Endothelial cell (in vitro differentiated cells): ENCODE measurements around the gene MYH7. TPM values are rescaled to one million over a fixed set of nuclear protein-coding genes. Genes with fewer than 3 reads are reported as not detected.
A peak's percentile ranks its signal among the peaks of the same experiment; 100 is the strongest.

Source experiments
- DNase-seq: peaks from one replicate; pipeline ENCODE4 v3.0.0; 2021; ENCODE audit warnings: low spot score
- H3K27ac Mint-ChIP-seq: one replicate; pipeline ENCODE4 v1.8.0; 2021; ENCODE audit warnings: mixed read lengths, inconsistent platforms; ENCODE audit not compliant: unreplicated experiment
- H3K27me3 Mint-ChIP-seq: one replicate; pipeline ENCODE4 v1.8.0; 2021; ENCODE audit warnings: mild to moderate bottlenecking, moderate library complexity, mixed read lengths, inconsistent platforms; ENCODE audit not compliant: unreplicated experiment
- H3K36me3 Mint-ChIP-seq: one replicate; pipeline ENCODE4 v1.8.0; 2021; ENCODE audit warnings: mild to moderate bottlenecking, low read depth, mixed read lengths, inconsistent platforms; ENCODE audit not compliant: unreplicated experiment
- H3K4me1 Mint-ChIP-seq: one replicate; pipeline ENCODE4 v1.8.0; 2021; ENCODE audit warnings: mild to moderate bottlenecking, mixed read lengths, inconsistent platforms; ENCODE audit not compliant: unreplicated experiment
- H3K4me3 Mint-ChIP-seq: one replicate; pipeline ENCODE4 v1.8.0; 2021; ENCODE audit warnings: mild to moderate bottlenecking, mixed read lengths, inconsistent platforms; ENCODE audit not compliant: unreplicated experiment
- H3K9me3 Mint-ChIP-seq: one replicate; pipeline ENCODE4 v1.8.0; 2021; ENCODE audit warnings: mixed read lengths, inconsistent platforms; ENCODE audit not compliant: unreplicated experiment
- CTCF ChIP-seq: fragments of 200-600 bp; sonication (generic); IDR thresholded peaks from one replicate; pipeline ENCODE4 v1.5.0; 2021; ENCODE audit warnings: antibody characterized with exemption; ENCODE audit not compliant: unreplicated experiment
- microRNA-seq: library from miRNA; unstranded; fragments of <30 nt; microRNA quantifications from one replicate; pipeline ENCODE4, GENCODE V29; 2020; ENCODE audit not compliant: unreplicated experiment
- total RNA-seq: library from RNA; stranded (reverse); fragmentation: NEBNext Ultra II Directional; extraction: Animal tissue kit (Norgen Biotek cat#: 25700); gene quantifications from one replicate; pipeline ENCODE4 v1.2.1, GENCODE V29; 2021; ENCODE audit not compliant: unreplicated experiment

MYH7 gene
- total RNA-seq, 1 donor from 2014 or later = 0.18 TPM

GRCh38 chr14:23365732-23366425 is 69.6 kb downstream of the MYH7 start:
- Mint-ChIP-seq H3K4me3 (no peak overlapping the region), H3K4me1 (peaks cover 26% of the 10 kb centered on the region), H3K36me3 (peaks cover 6% of the 10 kb centered on the region), H3K27ac (no peak overlapping the region), H3K9me3 (no peaks in the 10 kb centered on the region), H3K27me3 (peaks cover 20% of the 10 kb centered on the region)
- no peak for TF ChIP-seq CTCF
- peak; percentile 45 for DNase-seq

DNA sequence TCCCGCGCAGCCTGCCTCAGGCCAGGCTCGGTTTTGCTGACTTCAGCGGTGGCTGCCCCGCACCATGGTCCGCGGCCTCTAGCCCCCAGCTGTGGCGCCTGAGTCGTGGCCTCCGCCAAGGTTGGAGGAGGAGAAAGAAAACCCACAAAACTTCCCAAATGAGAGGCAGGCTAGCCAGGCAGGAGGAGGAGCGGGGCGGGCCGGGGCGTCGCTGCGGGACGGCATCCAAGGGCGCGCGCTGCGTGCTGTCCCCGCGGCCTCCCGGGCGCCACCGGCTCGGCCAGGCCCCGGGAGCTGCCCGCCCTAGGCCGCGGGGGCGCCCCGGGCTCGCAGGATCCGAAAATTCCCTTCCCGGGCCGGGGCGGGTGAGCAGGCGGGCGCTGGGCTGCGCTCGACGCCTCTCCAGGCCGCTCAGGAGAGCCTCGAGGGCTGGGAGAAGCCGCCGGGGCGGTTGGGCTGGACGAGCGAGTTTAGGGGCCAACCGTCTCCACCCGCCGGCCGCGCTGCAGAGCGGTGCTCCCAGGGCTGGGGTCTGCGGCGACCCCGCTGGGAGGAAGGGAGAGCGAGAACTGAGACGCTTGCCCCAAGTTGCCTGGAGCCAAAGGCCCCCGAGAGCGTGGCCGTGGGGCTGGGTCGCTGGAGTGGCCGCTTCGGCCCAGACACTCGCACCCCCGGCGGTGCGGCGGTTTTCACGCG is 70.3 kb downstream of the MYH7 start, which contains the start of gene EFS:
Gene EFS, minus strand, starts transcription at position 137 of the 696 bp plus-strand sequence. CDS start 147 bp downstream, outside the sequence.
- Mint-ChIP-seq H3K27ac (peak within 1 kb of the TSS; percentile 70), H3K4me3 (peak within 1 kb of the TSS; percentile 86), H3K4me1 (peaks cover 29% of the 10 kb centered on the region), H3K9me3 (no peaks in the 10 kb centered on the region), H3K36me3 (peaks cover 8% of the 10 kb centered on the region), H3K27me3 (peaks cover 22% of the 10 kb centered on the region)
- no peak for TF ChIP-seq CTCF
- DNase-seq = peak; percentile 35

- H3K4me3 Mint-ChIP-seq = peak overlapping the region; percentile 86
- DNase-seq = no peak
- H3K27me3 Mint-ChIP-seq = peaks cover 21% of the 10 kb centered on the region
- TF ChIP-seq CTCF = no peak
- H3K4me1 Mint-ChIP-seq = peaks cover 29% of the 10 kb centered on the region
- peak overlapping the region; percentile 70 for H3K27ac Mint-ChIP-seq
- peaks cover 8% of the 10 kb centered on the region for H3K36me3 Mint-ChIP-seq
- no peaks in the 10 kb centered on the region for H3K9me3 Mint-ChIP-seq
Observed at GRCh38 chr14:23364164-23365035, 71.1 kb downstream of the MYH7 start.

Small RNA genes within 50 kb of the gene (microRNA-seq; reads per million reads assigned to microRNA genes)
- gene MIR208A (5.1 reads per million, percentile 49 among the genes with 10 or more reads in this experiment), gene MIR208B (0.42 reads per million)

Other genes starting within 250 kb of the MYH7 start
- not detected for gene RNF212B, start 197.7 kb downstream of the MYH7 start, total RNA-seq
- gene HOMEZ, start 149.5 kb downstream of the MYH7 start, total RNA-seq = 21.7 TPM
- gene PPP1R3E, start 132.8 kb downstream of the MYH7 start, total RNA-seq = 8.4 TPM
- gene BCL2L2, start 128.8 kb downstream of the MYH7 start, total RNA-seq = 22.0 TPM
- gene PABPN1, start 114.2 kb downstream of the MYH7 start, total RNA-seq = 191 TPM
- gene SLC22A17, start 82.8 kb downstream of the MYH7 start, total RNA-seq = 35.3 TPM
- 17.8 TPM for gene EFS, start 70.5 kb downstream of the MYH7 start, total RNA-seq
- gene IL25, start 62.9 kb downstream of the MYH7 start, total RNA-seq = not detected
- gene CMTM5, start 58.6 kb downstream of the MYH7 start, total RNA-seq = 0.26 TPM
- gene MYH6, start 27.4 kb downstream of the MYH7 start, total RNA-seq = 1.6 TPM
- 37.7 TPM for gene NGDN, start 34.0 kb upstream of the MYH7 start, total RNA-seq
- gene ZFHX2, start 116.1 kb upstream of the MYH7 start, total RNA-seq = 12.7 TPM
- gene THTPA, start 120.6 kb upstream of the MYH7 start, total RNA-seq = 6.9 TPM
- 134 TPM for gene AP1G2, start 132.1 kb upstream of the MYH7 start, total RNA-seq
- 0.64 TPM for gene JPH4, start 143.1 kb upstream of the MYH7 start, total RNA-seq
- gene DHRS2, start 200.7 kb upstream of the MYH7 start, total RNA-seq = not detected